Neuronal stem cell (in vitro differentiated cells): ENCODE data around the gene CLIP1.

Experiments used
- DNase-seq: peaks from one replicate; pipeline ENCODE4 v3.0.0-alpha.2; 2013; ENCODE audit warnings: low spot score
- H2AFZ ChIP-seq: one replicate; pipeline ENCODE4 v1.6.1; 2013; ENCODE audit warnings: mild to moderate bottlenecking, low read length, inconsistent platforms
- H2AK5ac ChIP-seq: 2 replicates; pipeline ENCODE4 v1.6.1; 2013; ENCODE audit warnings: low read depth, mild to moderate bottlenecking, inconsistent platforms, low read length, moderate library complexity, mixed read lengths
- H2BK120ac ChIP-seq: 2 replicates; pipeline ENCODE4 v1.6.1; 2013; ENCODE audit warnings: low read depth, mild to moderate bottlenecking, inconsistent platforms, low read length, moderate library complexity, mixed read lengths
- H2BK12ac ChIP-seq: one replicate; pipeline ENCODE4 v1.6.1; 2013; ENCODE audit warnings: low read length, inconsistent platforms
- H2BK15ac ChIP-seq: 2 replicates; pipeline ENCODE4 v1.6.1; 2013; ENCODE audit warnings: mild to moderate bottlenecking, low read length, inconsistent platforms, mixed read lengths
- H2BK5ac ChIP-seq: one replicate; pipeline ENCODE4 v1.6.1; 2013; ENCODE audit warnings: inconsistent platforms, mild to moderate bottlenecking, low read length, moderate library complexity
- H3K14ac ChIP-seq: one replicate; pipeline ENCODE4 v1.6.1; 2013; ENCODE audit warnings: low read length, inconsistent platforms
- H3K18ac ChIP-seq: 2 replicates; pipeline ENCODE4 v1.6.1; 2013; ENCODE audit warnings: low read length, inconsistent platforms
- H3K23ac ChIP-seq: 2 replicates; pipeline ENCODE4 v1.6.1; 2013; ENCODE audit warnings: low read depth, mild to moderate bottlenecking, mixed read lengths, low read length, inconsistent platforms; ENCODE audit not compliant: poor library complexity
- H3K27ac ChIP-seq: replicated peaks from 3 replicates; pipeline ENCODE4 v1.5.1; 2013; ENCODE audit warnings: low read length, inconsistent platforms
- H3K27me3 ChIP-seq, 3 experiments: 2 replicates each; pipeline ENCODE4 v1.6.1; 2013; ENCODE audit warnings: low read length in 3 of 3, mild to moderate bottlenecking in 2 of 3, inconsistent platforms in 1 of 3, low read depth in 1 of 3, mixed read lengths in 1 of 3, moderate library complexity in 1 of 3; ENCODE audit not compliant: control insufficient read depth in 3 of 3, insufficient read depth in 3 of 3
- H3K36me3 ChIP-seq, 2 donors: replicated peaks in 1 of 2; 2 replicates each; pipeline ENCODE4 v1.6.1; 2013; ENCODE audit warnings: low read length in 2 of 2; ENCODE audit not compliant: control insufficient read depth in 2 of 2, insufficient read depth in 2 of 2
- H3K4ac ChIP-seq: 2 replicates; pipeline ENCODE4 v1.6.1; 2013; ENCODE audit warnings: inconsistent platforms, mild to moderate bottlenecking, low read length, moderate library complexity
- H3K4me1 ChIP-seq, 2 donors: 1 replicate in 1 of 2; 2 replicates in 1 of 2; pipeline ENCODE4 v1.6.1; 2013; ENCODE audit warnings: low read length in 2 of 2, low read depth in 1 of 2; ENCODE audit not compliant: control insufficient read depth in 2 of 2, insufficient read depth in 1 of 2
- H3K4me2 ChIP-seq: one replicate; pipeline ENCODE4 v1.6.1; 2013; ENCODE audit warnings: mild to moderate bottlenecking, low read length, inconsistent platforms; ENCODE audit not compliant: insufficient read depth, poor library complexity, severe bottlenecking
- H3K4me3 ChIP-seq, 2 donors: 2 replicates each; pipeline ENCODE4 v1.5.1; 2013; ENCODE audit warnings: low read length in 2 of 2, mild to moderate bottlenecking in 2 of 2, inconsistent platforms in 1 of 2, moderate library complexity in 1 of 2
- H3K79me1 ChIP-seq: one replicate; pipeline ENCODE4 v1.6.1; 2013; ENCODE audit warnings: low read depth, mild to moderate bottlenecking, inconsistent platforms, low read length, moderate library complexity
- H3K9ac ChIP-seq: one replicate; pipeline ENCODE4 v1.6.1; 2013; ENCODE audit warnings: mild to moderate bottlenecking, low read depth, low read length, inconsistent platforms; ENCODE audit not compliant: poor library complexity
- H3K9me3 ChIP-seq, 2 donors: replicated peaks in 1 of 2; 2 replicates each; pipeline versions ENCODE3 to v1.6.1; 2013; ENCODE audit warnings: low read length in 2 of 2, mild to moderate bottlenecking in 2 of 2, inconsistent platforms in 1 of 2, low read depth in 1 of 2, mixed read lengths in 1 of 2, moderate library complexity in 1 of 2; ENCODE audit not compliant: control insufficient read depth in 2 of 2, insufficient read depth in 1 of 2
- H4K8ac ChIP-seq: one replicate; pipeline ENCODE4 v1.6.1; 2013; ENCODE audit warnings: low read depth, mild to moderate bottlenecking, inconsistent platforms, low read length, moderate library complexity
- H4K91ac ChIP-seq: one replicate; pipeline ENCODE4 v1.6.1; 2013; ENCODE audit warnings: low read length, low read depth, mild to moderate bottlenecking, inconsistent platforms; ENCODE audit not compliant: poor library complexity
- WGBS, 2 donors: extraction: QIAGEN DNeasy Blood & Tissue Kit; methylation state at CpG; one replicate each; pipeline ENCODE4 v1.1.7; 2013; ENCODE audit warnings: missing lambda C conversion rate in 2 of 2, mixed read lengths in 1 of 2; ENCODE audit not compliant: insufficient read length in 2 of 2, insufficient replicate concordance in 1 of 2; ENCODE audit errors: extremely low coverage in 2 of 2; 5-methylcytosine and 5-hydroxymethylcytosine counted together

The CLIP1 gene

DNA sequence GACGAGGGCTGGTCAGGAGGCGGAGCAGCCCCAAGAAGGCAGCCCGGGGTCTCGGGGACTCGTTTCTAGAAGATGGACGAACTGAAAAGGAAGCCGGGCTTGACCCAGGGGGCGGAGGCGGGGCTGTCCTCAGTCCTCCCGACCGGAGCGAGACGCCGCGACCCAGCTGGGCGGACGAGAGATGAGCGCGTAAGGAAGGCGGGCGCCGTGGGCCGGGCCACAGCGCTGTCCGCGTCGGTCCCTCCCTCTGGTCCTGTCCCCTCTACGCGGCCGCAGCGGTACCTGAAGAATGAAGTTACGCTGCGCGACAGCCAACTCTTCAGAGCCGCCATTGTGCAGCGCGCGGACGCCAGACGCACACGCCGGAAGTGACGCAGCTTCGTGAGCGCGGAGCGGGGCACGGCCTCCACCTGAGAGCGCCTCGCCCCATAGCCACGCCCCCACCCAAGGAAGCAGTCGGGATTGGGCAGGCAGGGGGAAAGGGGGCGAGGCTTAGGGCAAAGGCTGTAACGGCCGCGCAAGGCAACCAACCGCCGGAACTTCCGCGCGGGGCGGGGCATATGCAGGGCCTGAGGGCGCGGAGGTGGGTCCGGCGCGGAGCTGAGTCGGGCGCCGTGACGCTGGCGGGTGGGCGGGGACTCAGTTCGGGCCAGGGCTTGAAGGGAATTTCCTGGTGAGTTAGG is 196.6 kb downstream of the CLIP1 start, which contains the start of gene DIABLO:
Gene DIABLO (minus strand): TSS at position 370 of the 683 bp plus-strand sequence. CDS start 38 bp downstream, at position 332.
- H3K9me3 ChIP-seq: no peaks in the 10 kb centered on the region
- peak within 1 kb of the TSS; percentile 96 for H2AFZ ChIP-seq
- peak within 1 kb of the TSS; percentile 99 for H3K9ac ChIP-seq
- H3K4me3 ChIP-seq: peak within 1 kb of the TSS; percentile 99 to 100
- peak within 1 kb of the TSS; percentile 57 for H2BK120ac ChIP-seq
- peak within 1 kb of the TSS; percentile 87 for H2BK5ac ChIP-seq
- H3K4me2 ChIP-seq: peak within 1 kb of the TSS; percentile 63
- peaks cover 15 to 26% of the 10 kb centered on the region in 2 donors for H3K4me1 ChIP-seq
- peak within 1 kb of the TSS; percentile 95 for H2AK5ac ChIP-seq
- H3K79me1 ChIP-seq: peaks cover 4% of the 10 kb centered on the region
- H3K27ac ChIP-seq: peak within 1 kb of the TSS; percentile 96
- no CpG with 5 or more reads among the region's 74 CpGs for WGBS, 2 donors
- H3K23ac ChIP-seq: peak within 1 kb of the TSS; percentile 96
- peaks cover 14 to 49% of the 10 kb centered on the region in 2 donors for H3K36me3 ChIP-seq
- H3K27me3 ChIP-seq: no peaks in the 10 kb centered on the region
- H3K4ac ChIP-seq: peak within 1 kb of the TSS; percentile 91
- peak within 1 kb of the TSS; percentile 78 for H4K8ac ChIP-seq
- peak within 1 kb of the TSS; percentile 80 for H2BK12ac ChIP-seq
- no peak within 1 kb of the TSS for H3K14ac ChIP-seq
- H4K91ac ChIP-seq: no peak within 1 kb of the TSS
- DNase-seq: peak; percentile 99
- peak within 1 kb of the TSS; percentile 99 for H3K18ac ChIP-seq
- H2BK15ac ChIP-seq: no peak within 1 kb of the TSS
